ENCODE results near the gene SRP9.
"Not testable (repeated sequence)": the region's sequence is repeated elsewhere in the genome, so short reads cannot be mapped to it uniquely, and the experiment has no call there.

The SRP9 gene

GRCh38 chr1:225757927-225758656, 19.5 kb upstream of the SRP9 start:
- no peak for DNase-seq

- not testable (repeated sequence) for DNase-seq
Observed at GRCh38 chr1:225759972-225760371, 17.7 kb upstream of the SRP9 start.

GRCh38 chr1:225760531-225760930, 17.1 kb upstream of the SRP9 start:
- DNase-seq = no peak

DNA sequence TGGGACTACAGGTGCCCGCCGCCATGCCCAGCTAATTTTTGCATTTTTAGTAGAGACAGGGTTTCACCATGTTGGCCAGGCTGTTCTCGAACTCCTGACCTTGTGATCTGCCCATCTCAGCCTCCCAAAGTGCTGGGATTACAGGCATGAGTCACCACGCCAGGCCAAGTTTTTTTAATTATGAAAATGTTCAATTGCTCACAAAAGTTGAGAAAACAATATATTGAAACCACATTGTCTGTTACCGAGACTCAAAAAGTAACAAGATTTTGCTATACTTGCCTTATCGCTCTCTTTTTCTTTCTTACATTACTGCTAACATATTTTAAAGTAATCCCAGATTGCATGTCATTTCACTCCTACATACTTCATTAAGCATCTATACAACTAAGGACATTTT, 16.2 kb upstream of the SRP9 start:
- not testable (repeated sequence) for DNase-seq

DNA sequence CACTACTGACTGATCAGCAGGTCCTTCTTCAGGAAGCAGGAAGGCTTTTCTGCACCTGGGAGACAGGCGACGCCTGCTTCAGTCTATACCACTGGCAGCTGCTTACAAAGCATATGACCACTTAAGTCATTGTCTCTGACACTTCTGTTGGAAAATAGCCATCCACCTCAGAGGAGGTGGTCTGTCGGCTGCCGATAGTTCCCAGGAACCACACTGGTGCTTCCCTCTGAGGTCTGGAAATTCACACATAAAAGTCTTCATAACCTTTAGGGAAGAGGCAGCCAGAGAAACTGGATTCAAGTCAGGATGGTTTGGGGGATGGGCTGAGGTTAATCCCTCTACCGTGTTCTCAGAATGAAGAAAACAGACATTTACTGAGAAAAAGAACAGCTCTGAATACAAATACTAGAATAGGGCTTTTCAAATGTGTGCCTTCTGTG, 15.6 kb upstream of the SRP9 start:
- DNase-seq = no peak

DNA sequence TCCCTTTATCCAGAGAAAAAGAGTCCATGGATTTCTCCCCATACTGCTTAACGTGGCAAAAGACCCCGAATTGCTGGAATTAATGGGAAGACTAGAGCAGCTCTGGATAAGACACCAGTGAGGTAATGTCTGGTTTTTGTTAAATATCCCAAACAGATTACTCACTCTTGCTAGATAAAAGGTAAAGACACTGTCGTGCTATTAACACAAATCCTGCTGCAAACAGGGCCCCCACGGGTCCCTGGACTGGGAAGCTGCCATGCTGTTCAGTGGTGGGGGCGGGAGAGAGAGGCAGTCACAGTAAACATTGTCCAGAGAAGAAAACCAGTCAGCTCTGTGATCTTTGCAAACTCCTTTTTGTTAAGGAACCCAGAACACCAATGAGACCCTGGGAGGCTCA, 15.2 kb upstream of the SRP9 start:
- no peak for DNase-seq

DNA sequence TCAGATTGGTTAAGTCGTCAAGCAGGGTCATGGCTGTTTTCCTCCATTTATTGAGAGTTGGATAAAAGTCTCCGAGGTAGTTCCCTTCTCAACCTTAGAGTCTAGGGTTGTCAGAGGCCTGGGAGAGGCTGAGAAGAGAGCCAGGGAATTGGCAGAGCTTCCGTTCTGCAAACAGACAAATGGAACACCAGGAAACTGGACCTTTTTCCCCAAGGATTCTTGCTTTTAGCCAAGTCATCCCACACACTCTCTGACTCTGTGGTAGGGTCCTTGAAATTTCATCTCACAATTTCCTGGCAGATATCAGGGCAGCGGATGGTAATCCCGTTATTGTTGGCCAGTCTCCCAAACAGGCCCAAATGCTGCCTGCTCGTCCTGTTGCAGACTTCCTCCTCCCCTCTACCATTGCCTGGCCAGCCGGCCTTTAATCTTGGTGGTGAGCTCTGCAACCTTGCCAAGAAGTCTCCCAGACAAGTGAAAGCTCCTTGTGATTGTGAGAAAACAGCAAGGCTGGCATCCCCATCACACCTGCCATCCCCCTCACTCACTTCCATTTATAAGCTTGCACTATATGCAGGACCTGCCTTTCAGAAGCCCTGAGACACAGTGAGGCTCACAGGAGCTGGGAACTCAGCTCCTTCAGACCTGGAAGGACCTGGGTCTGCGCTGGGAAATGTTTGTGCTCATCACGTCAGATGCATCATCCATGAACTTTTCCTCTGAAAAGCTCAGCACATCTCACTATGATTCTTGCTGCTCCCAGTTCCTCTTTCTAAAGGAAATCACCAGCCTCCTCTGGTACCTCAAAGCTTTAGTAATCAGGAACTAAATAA, 13.7 kb upstream of the SRP9 start:
- DNase-seq = no peak

DNA sequence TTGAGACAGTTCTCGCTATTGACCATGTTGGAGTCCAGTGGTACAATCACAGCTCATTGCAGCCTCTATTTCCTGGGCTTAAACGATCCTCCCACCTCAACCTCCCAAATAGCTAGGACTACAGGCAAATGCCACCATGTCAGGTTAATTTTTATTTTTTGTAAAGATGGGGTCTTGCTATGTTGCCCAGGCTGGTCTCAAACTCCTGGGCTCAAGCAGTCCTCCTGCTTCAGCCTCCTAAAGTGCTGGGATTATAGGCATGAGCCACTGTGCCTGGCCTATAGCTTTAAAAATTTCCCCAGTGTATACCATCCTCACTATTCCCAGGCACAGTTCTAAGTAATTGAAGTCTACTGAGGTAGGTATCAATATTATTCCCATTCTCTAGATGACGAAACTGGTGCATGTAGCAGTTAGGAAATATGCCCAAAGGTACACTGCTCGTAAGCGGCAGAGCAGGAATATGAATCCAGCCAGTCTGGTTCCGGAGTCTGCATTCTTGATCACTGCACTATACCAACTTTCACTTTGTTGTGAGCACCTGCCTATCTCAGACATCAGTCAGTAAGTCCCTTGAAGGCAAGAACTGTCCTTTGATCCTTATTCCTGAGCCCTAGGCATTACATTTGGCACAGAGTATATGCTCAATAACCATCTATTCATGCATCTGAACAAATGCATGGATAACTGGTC, 11.5 kb upstream of the SRP9 start:
- DNase-seq = no peak

GRCh38 chr1:225766967-225767633, 10.5 kb upstream of the SRP9 start:
- DNase-seq = no peak

GRCh38 chr1:225767634-225768540, 9.7 kb upstream of the SRP9 start:
- DNase-seq = no peak

GRCh38 chr1:225768662-225769426, 8.8 kb upstream of the SRP9 start:
- no peak for DNase-seq

- DNase-seq = no peak
Observed at GRCh38 chr1:225769687-225770086, 7.9 kb upstream of the SRP9 start.

- no peak for DNase-seq
Observed at GRCh38 chr1:225770561-225771248, 6.9 kb upstream of the SRP9 start.

- DNase-seq = no peak
Observed at GRCh38 chr1:225771661-225772322, 5.8 kb upstream of the SRP9 start.

DNA sequence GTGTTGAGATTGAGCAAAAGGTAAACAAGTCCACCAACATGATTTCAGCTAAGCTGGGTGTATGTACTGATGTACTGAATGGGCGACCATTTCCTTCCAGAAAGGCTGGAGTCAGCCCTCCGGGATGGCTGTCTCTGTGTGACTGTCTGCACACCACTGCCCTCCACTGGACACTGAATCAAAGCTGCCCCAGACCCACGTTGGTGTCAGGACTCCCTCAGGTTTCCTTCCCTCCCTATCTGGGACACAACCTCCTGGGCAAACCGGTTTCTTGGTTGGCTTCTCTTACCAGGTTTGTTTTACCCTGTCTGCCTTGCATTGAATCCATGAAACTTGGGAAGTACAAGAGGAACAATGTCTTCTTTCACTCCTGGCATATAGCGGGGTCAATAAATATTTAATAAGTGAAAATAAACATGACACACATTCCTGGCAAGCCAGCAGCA, 5.3 kb upstream of the SRP9 start:
- no peak for DNase-seq

GRCh38 chr1:225772848-225773247, 4.8 kb upstream of the SRP9 start:
- no peak for DNase-seq

GRCh38 chr1:225774281-225775147, 3.1 kb upstream of the SRP9 start:
- DNase-seq = no peak

DNA sequence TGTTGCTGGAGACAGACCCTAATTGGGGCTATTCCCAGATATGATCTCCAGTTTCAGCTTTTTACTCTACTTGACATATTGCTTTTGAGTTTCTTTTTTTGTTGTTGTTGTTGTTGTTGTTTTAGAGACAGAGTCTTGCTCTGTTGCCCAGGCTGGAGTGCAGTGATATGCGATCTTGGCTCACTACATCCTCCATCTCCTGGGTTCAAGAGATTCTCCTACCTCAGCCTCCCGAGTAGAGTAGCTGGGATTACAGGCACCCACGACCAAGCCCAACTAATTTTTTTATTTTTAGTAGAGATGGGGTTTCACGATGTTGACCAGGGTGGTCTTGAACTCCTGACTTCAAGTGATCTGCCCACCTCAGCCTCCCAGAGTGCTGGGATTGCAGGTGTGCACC, 1.3 kb upstream of the SRP9 start:
- no peak for DNase-seq

DNA sequence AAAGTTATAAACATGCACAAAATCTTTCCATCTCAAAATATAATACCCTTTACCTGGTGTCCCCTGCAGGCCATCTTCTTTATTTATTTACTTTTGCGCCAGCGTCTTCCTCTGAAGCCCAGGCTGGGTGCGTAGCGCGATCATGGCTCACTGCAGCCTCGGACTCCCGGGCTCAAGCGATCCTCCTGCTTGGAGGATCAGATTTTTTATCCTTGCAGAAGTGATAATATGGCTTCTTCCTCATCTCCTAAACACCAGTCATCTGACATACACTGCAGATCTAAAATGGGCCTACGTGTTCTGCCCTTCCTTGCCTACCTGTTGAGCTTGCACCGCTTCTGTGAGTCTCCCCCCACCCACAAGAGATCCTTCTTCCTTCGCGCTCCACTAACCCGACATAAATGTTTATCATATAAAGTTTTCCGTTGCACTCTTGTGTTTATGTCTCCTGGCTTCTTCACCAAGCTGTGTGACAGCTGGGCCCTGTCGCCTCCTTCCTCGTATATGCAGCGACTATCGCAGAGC, 506 bp upstream of the SRP9 start:
- peak in 2 of 6 experiments; percentile 42 to 47 for DNase-seq
